NCI-H2196 (cell line): ENCODE data around the gene TBC1D3L.
"Not testable (repeated sequence)": the region's sequence is repeated elsewhere in the genome, so short reads cannot be mapped to it uniquely, and the experiment has no call there.

Experiments used
- DNase-seq: peaks from one replicate; lab custom pipeline; 2025; ENCODE audit not compliant: unreplicated experiment; lab: John Stamatoyannopoulos, UW

TBC1D3L gene

GRCh38 chr17:37988960-37989359 lies at the start of gene TBC1D3L:
Gene TBC1D3L, minus strand, starts transcription at chr17:37989060. Its CDS starts 1,540 bp downstream, at chr17:37987520.
- DNase-seq = not testable (repeated sequence)

DNA sequence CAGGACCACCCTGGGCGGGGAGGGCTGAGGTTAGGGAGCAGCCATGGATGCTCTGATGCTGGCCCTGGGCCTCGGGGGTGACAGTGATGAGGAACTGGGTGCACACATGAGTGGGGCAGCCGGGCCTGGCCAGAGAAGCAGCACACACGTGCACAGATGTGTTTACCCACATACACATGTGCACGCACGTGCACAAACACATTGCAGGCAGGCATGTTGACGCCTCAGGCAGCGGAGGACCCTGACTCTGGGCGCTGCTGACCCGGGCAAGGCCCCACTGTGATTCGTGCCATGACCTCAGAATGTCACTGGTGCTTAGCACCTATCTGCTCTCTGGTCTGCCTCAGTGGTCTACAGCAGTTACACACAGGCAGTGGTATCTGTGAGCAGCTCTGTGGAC lies 14.8 kb upstream of the TBC1D3L start, which contains the start of gene TBC1D3D:
Gene TBC1D3D (plus strand): TSS at position 301 of the 400 bp plus-strand sequence. CDS start 1,585 bp downstream, outside the sequence.
- not testable (repeated sequence) for DNase-seq
